Endothelial cell (in vitro differentiated cells): ENCODE measurements around the gene BSPRY. TPM values are rescaled to one million over a fixed set of nuclear protein-coding genes. Genes with fewer than 3 reads are reported as not detected.

ENCODE experiments used
- DNase-seq: peaks from one replicate; pipeline ENCODE4 v3.0.0; 2021; ENCODE audit warnings: low spot score
- H3K27ac Mint-ChIP-seq: one replicate; pipeline ENCODE4 v1.8.0; 2021; ENCODE audit warnings: mixed read lengths, inconsistent platforms; ENCODE audit not compliant: unreplicated experiment
- H3K27me3 Mint-ChIP-seq: one replicate; pipeline ENCODE4 v1.8.0; 2021; ENCODE audit warnings: mild to moderate bottlenecking, moderate library complexity, mixed read lengths, inconsistent platforms; ENCODE audit not compliant: unreplicated experiment
- H3K36me3 Mint-ChIP-seq: one replicate; pipeline ENCODE4 v1.8.0; 2021; ENCODE audit warnings: mild to moderate bottlenecking, low read depth, mixed read lengths, inconsistent platforms; ENCODE audit not compliant: unreplicated experiment
- H3K4me1 Mint-ChIP-seq: one replicate; pipeline ENCODE4 v1.8.0; 2021; ENCODE audit warnings: mild to moderate bottlenecking, mixed read lengths, inconsistent platforms; ENCODE audit not compliant: unreplicated experiment
- H3K4me3 Mint-ChIP-seq: one replicate; pipeline ENCODE4 v1.8.0; 2021; ENCODE audit warnings: mild to moderate bottlenecking, mixed read lengths, inconsistent platforms; ENCODE audit not compliant: unreplicated experiment
- H3K9me3 Mint-ChIP-seq: one replicate; pipeline ENCODE4 v1.8.0; 2021; ENCODE audit warnings: mixed read lengths, inconsistent platforms; ENCODE audit not compliant: unreplicated experiment
- CTCF ChIP-seq: fragments of 200-600 bp; sonication (generic); IDR thresholded peaks from one replicate; pipeline ENCODE4 v1.5.0; 2021; ENCODE audit warnings: antibody characterized with exemption; ENCODE audit not compliant: unreplicated experiment
- total RNA-seq: library from RNA; stranded (reverse); fragmentation: NEBNext Ultra II Directional; extraction: Animal tissue kit (Norgen Biotek cat#: 25700); gene quantifications from one replicate; pipeline ENCODE4 v1.2.1, GENCODE V29; 2021; ENCODE audit not compliant: unreplicated experiment

Gene BSPRY
- total RNA-seq, 1 donor from 2014 or later, result 0.15 TPM

GRCh38 chr9:113315231-113315630 lies 34.1 kb upstream of the BSPRY start:
- no peak for TF ChIP-seq CTCF
- H3K4me3 Mint-ChIP-seq, result no peak overlapping the region
- H3K36me3 Mint-ChIP-seq, result no peaks in the 10 kb centered on the region
- no peak for DNase-seq
- no peaks in the 10 kb centered on the region for H3K9me3 Mint-ChIP-seq
- H3K27me3 Mint-ChIP-seq, result no peaks in the 10 kb centered on the region
- H3K27ac Mint-ChIP-seq, result no peak overlapping the region
- H3K4me1 Mint-ChIP-seq, result no peaks in the 10 kb centered on the region

DNA sequence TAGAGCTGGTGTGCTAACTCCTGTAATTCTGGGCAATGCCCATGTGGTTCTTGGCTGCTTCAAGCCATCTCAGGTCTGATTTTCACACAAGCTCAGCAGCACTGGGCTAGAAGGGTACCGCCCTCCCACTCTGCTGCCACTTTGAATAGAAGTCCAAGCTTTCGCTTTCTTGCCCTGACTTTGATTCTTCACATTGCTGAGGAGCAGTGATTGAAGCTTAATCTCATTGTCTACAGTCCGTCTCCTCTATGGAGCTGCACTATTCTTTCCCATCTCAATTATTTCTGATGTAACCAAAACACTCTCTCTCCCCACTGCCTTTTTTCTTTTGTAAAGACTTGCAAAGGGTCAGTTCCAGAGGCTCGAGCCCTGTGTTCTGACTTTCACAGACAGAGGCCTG lies 33.3 kb upstream of the BSPRY start:
- H3K36me3 Mint-ChIP-seq, result no peaks in the 10 kb centered on the region
- no peak for DNase-seq
- H3K4me1 Mint-ChIP-seq, result no peaks in the 10 kb centered on the region
- no peak overlapping the region for H3K27ac Mint-ChIP-seq
- no peak overlapping the region for H3K4me3 Mint-ChIP-seq
- H3K9me3 Mint-ChIP-seq, result no peaks in the 10 kb centered on the region
- no peaks in the 10 kb centered on the region for H3K27me3 Mint-ChIP-seq
- no peak for TF ChIP-seq CTCF

DNA sequence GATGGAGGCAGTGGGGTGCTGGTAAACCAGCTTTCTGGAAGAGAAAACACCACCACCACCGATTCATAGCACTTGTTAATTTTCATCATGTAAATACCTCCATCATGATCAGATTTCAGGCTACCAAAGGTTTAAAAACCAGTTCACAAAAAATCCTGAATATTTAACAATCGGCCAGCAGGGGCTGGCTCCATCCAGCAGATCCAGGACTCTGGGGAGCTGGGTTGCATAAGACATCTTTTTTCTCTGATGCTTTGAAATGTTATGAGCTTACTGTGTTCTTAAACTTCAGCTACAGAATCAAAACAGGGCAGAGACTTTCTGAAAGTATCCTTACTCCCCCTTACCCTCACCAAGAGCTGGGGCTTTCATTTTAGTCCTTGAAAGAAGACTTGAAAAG lies 31.6 kb upstream of the BSPRY start:
- no peaks in the 10 kb centered on the region for H3K4me1 Mint-ChIP-seq
- H3K27ac Mint-ChIP-seq, result no peak overlapping the region
- H3K4me3 Mint-ChIP-seq, result no peak overlapping the region

DNA sequence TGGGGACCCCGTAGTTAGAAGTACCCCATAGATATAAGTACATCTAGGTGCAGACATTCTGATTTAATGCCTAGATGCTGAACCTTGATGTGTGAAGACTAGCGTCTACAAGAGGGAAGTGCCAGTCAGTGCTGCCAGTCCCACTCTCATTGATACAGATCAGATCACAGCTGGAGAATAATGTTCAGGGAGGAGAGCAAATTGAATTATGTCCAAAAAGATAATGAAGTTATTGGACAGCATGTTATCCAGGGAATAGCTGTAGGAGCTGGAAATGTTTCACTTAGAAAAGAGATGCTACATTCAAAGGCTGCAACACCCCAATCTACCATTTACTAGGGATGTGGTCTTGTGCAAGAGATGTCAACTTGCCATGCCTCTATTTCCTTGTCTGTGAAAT lies 30.3 kb upstream of the BSPRY start:
- H3K9me3 Mint-ChIP-seq, result no peaks in the 10 kb centered on the region
- no peak overlapping the region for H3K4me3 Mint-ChIP-seq
- H3K36me3 Mint-ChIP-seq, result no peaks in the 10 kb centered on the region
- H3K4me1 Mint-ChIP-seq, result peaks cover 6% of the 10 kb centered on the region
- no peak overlapping the region for H3K27ac Mint-ChIP-seq
- TF ChIP-seq CTCF, result no peak
- no peaks in the 10 kb centered on the region for H3K27me3 Mint-ChIP-seq
- no peak for DNase-seq

More for the DNA sequence above, 31.6 kb upstream of the BSPRY start:
- Mint-ChIP-seq H3K36me3 (no peaks in the 10 kb centered on the region), H3K9me3 (no peaks in the 10 kb centered on the region), H3K27me3 (no peaks in the 10 kb centered on the region)
- TF ChIP-seq CTCF, result peak; percentile 12
- DNase-seq, result no peak

DNA sequence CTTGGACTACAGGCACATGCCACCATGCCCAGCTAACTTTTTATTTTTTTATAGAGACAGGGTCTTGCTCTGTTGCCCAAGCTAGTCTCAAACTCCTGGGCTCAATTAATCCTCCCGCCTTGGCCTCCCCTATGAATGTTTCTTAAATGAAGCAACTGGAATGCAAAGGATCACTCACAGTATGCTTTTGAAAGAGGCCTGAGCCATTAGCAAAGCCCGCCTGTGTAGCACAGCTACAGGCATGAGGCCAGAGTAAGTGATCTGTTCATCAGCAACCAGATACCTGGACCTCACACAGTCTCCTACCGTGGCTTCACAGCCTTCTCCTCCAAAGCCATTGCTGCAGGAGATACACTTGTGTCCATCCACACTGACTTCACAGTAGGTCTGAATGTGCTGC lies 29.3 kb upstream of the BSPRY start:
- Mint-ChIP-seq H3K36me3 (no peaks in the 10 kb centered on the region), H3K4me1 (peaks cover 7% of the 10 kb centered on the region), H3K4me3 (no peak overlapping the region), H3K9me3 (no peaks in the 10 kb centered on the region), H3K27ac (no peak overlapping the region), H3K27me3 (no peaks in the 10 kb centered on the region)
- no peak for DNase-seq
- no peak for TF ChIP-seq CTCF
